Muscle layer of duodenum (tissue), 2 donors: ENCODE data around the gene TMEM131.

Experiments used
- H3K27ac ChIP-seq: one replicate; pipeline ENCODE4 v1.7.0; 2013; ENCODE audit warnings: mild to moderate bottlenecking, low read length
- H3K27me3 ChIP-seq: one replicate; pipeline ENCODE4 v1.7.0; 2013; ENCODE audit warnings: low read depth, mild to moderate bottlenecking, control low read depth, low read length
- H3K36me3 ChIP-seq, 2 donors: one replicate each; pipeline ENCODE4 v1.7.0; 2013; ENCODE audit warnings: low read length in 2 of 2, control low read depth in 1 of 2, mild to moderate bottlenecking in 1 of 2; ENCODE audit not compliant: insufficient read depth in 2 of 2, control insufficient read depth in 1 of 2
- H3K4me1 ChIP-seq, 2 donors: one replicate each; pipeline ENCODE4 v1.7.0; 2013; ENCODE audit warnings: low read length in 2 of 2, mild to moderate bottlenecking in 2 of 2, control low read depth in 1 of 2, moderate library complexity in 1 of 2; ENCODE audit not compliant: insufficient read depth in 2 of 2, control insufficient read depth in 1 of 2
- H3K4me3 ChIP-seq, 2 donors: one replicate each; pipeline ENCODE4 v1.7.0; 2013; ENCODE audit warnings: low read length in 2 of 2, low read depth in 1 of 2, mild to moderate bottlenecking in 1 of 2
- H3K9me3 ChIP-seq, 2 donors: one replicate each; pipeline ENCODE4 v1.7.0; 2013; ENCODE audit warnings: low read length in 2 of 2, control low read depth in 1 of 2, mild to moderate bottlenecking in 1 of 2; ENCODE audit not compliant: control insufficient read depth in 1 of 2
- donor health status: healthy.

TMEM131 gene

GRCh38 chr2:98016908-98017670 is 21.3 kb upstream of the TMEM131 start:
- Histone ChIP-seq H3K4me3 (no peak overlapping the region), H3K4me1 (no peaks in the 10 kb centered on the region), H3K27ac (no peak overlapping the region), H3K36me3 (no peaks in the 10 kb centered on the region), H3K27me3 (no peaks in the 10 kb centered on the region), H3K9me3 (no peaks in the 10 kb centered on the region)

DNA sequence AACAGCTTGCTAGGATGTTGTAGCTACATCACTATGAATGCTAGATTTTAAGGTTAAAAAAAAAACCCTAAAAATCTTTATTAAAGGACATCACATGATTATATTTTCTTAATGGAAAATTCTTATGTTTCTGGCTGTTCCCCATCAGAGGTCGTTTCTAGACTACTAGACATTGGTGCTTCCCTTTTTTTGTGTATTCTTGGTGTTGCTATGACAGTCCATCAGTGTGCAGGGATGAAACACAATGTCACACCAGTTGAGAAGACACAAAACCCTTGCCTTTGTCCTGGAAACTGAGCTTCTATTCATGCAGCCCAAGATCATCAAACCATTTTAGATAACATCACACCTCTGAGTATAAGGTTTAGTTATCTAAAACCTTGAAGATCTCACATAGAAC is 19.9 kb upstream of the TMEM131 start:
- no peak overlapping the region for H3K4me3 ChIP-seq
- H3K27ac ChIP-seq, result no peak overlapping the region
- H3K27me3 ChIP-seq, result no peaks in the 10 kb centered on the region
- no peaks in the 10 kb centered on the region for H3K4me1 ChIP-seq
- no peaks in the 10 kb centered on the region for H3K36me3 ChIP-seq
- no peaks in the 10 kb centered on the region for H3K9me3 ChIP-seq

- no peaks in the 10 kb centered on the region for H3K36me3 ChIP-seq
- no peaks in the 10 kb centered on the region for H3K27me3 ChIP-seq
- no peak overlapping the region for H3K27ac ChIP-seq
- H3K9me3 ChIP-seq, result no peaks in the 10 kb centered on the region
- H3K4me1 ChIP-seq, result no peaks in the 10 kb centered on the region
- no peak overlapping the region for H3K4me3 ChIP-seq
These were observed 18.6 kb upstream of the TMEM131 start for GRCh38 chr2:98014379-98014778.

GRCh38 chr2:98013407-98014042 is 17.8 kb upstream of the TMEM131 start:
- H3K4me3 ChIP-seq, result peak overlapping the region in 1 of 2 donors; percentile 2
- H3K27ac ChIP-seq, result no peak overlapping the region
- no peaks in the 10 kb centered on the region for H3K27me3 ChIP-seq
- H3K36me3 ChIP-seq, result no peaks in the 10 kb centered on the region
- no peaks in the 10 kb centered on the region for H3K9me3 ChIP-seq
- H3K4me1 ChIP-seq, result no peaks in the 10 kb centered on the region

- H3K36me3 ChIP-seq, result no peaks in the 10 kb centered on the region
- no peaks in the 10 kb centered on the region for H3K27me3 ChIP-seq
- no peaks in the 10 kb centered on the region for H3K9me3 ChIP-seq
- H3K4me1 ChIP-seq, result no peaks in the 10 kb centered on the region
- H3K27ac ChIP-seq, result no peak overlapping the region
- no peak overlapping the region for H3K4me3 ChIP-seq
These were observed 16.8 kb upstream of the TMEM131 start for GRCh38 chr2:98012561-98012991.

GRCh38 chr2:98009887-98010760 is 14.4 kb upstream of the TMEM131 start:
- Histone ChIP-seq H3K27ac (no peak overlapping the region), H3K9me3 (no peaks in the 10 kb centered on the region), H3K4me3 (no peak overlapping the region), H3K4me1 (no peaks in the 10 kb centered on the region), H3K36me3 (no peaks in the 10 kb centered on the region), H3K27me3 (no peaks in the 10 kb centered on the region)

- Histone ChIP-seq H3K4me3 (no peak overlapping the region), H3K36me3 (no peaks in the 10 kb centered on the region), H3K27ac (no peak overlapping the region), H3K9me3 (no peaks in the 10 kb centered on the region), H3K4me1 (no peaks in the 10 kb centered on the region), H3K27me3 (no peaks in the 10 kb centered on the region)
These were observed 12.7 kb upstream of the TMEM131 start for GRCh38 chr2:98008415-98008814.

GRCh38 chr2:98006378-98006777 is 10.6 kb upstream of the TMEM131 start:
- Histone ChIP-seq H3K4me3 (no peak overlapping the region), H3K27me3 (no peaks in the 10 kb centered on the region), H3K36me3 (no peaks in the 10 kb centered on the region), H3K27ac (no peak overlapping the region), H3K9me3 (no peaks in the 10 kb centered on the region), H3K4me1 (no peaks in the 10 kb centered on the region)

GRCh38 chr2:98004613-98005012 is 8.9 kb upstream of the TMEM131 start:
- no peaks in the 10 kb centered on the region for H3K4me1 ChIP-seq
- H3K4me3 ChIP-seq, result no peak overlapping the region
- H3K9me3 ChIP-seq, result no peaks in the 10 kb centered on the region
- H3K27me3 ChIP-seq, result no peaks in the 10 kb centered on the region
- H3K36me3 ChIP-seq, result no peaks in the 10 kb centered on the region
- no peak overlapping the region for H3K27ac ChIP-seq

DNA sequence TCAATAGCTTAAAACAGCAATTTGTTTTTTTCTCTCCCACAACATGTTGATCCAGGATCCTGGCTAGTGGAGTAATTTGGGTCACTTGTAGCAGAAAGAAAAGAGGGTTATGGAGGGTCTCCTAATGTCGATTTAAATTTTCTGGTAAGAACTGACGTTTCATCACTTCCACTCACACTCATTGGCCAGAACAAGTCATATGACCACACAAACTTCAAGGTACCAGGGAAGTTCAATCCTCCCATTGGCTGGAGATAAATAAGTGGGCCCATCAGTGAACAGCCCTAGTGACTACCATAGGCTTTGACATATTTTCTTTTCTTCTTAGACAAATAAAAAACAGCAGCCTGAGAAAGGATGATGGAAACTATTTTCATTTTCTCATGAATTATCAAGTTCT is 8.3 kb upstream of the TMEM131 start:
- H3K36me3 ChIP-seq, result no peaks in the 10 kb centered on the region
- H3K9me3 ChIP-seq, result no peaks in the 10 kb centered on the region
- H3K4me3 ChIP-seq, result no peak overlapping the region
- no peaks in the 10 kb centered on the region for H3K4me1 ChIP-seq
- H3K27me3 ChIP-seq, result no peaks in the 10 kb centered on the region
- no peak overlapping the region for H3K27ac ChIP-seq

DNA sequence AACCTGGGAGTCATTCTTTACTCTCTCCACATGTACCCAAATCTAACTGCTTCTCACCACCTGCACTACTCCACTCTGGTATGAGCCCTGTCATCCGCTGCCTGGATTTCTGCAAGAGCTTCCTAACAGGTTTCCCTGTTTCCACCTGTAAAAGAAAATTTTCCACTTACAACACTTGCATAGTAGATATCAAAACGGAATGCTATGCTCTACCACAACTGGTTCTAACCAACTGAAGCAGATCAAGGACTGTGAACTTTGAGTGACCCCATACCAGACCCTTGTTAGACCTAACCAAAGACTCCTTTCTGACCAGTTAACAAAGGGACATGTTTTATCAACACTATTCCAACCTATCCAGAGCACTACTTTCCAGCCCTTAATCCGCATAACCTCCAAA is 3.8 kb upstream of the TMEM131 start:
- no peaks in the 10 kb centered on the region for H3K27me3 ChIP-seq
- H3K4me1 ChIP-seq, result no peaks in the 10 kb centered on the region

More for the DNA sequence above, 3.8 kb upstream of the TMEM131 start:
- Histone ChIP-seq H3K9me3 (no peaks in the 10 kb centered on the region), H3K27ac (no peak overlapping the region), H3K4me3 (no peak overlapping the region), H3K36me3 (no peaks in the 10 kb centered on the region)
